GM13977 (cell line): ENCODE data around the gene ANO4.

ENCODE experiments used
- DNase-seq: peaks from one replicate; pipeline ENCODE4 v3.0.0; 2012; ENCODE audit warnings: low spot score
- CTCF ChIP-seq: IDR thresholded peaks from 2 replicates; pipeline ENCODE4 v1.5.1; 2012; ENCODE audit warnings: mild to moderate bottlenecking, control low read depth; ENCODE audit not compliant: insufficient read depth; ENCODE audit errors: extremely low read depth, missing control alignments
- in situ Hi-C: fragments of 300-500 bp; cut with MboI; formaldehyde crosslinking; loops from one replicate; pipeline ENCODE4 v1.12.0; 2022; ENCODE audit warnings: low sequenced_read_pairs, low pct_unique_long_range_greater_than_20kb, mixed read lengths, inconsistent platforms; ENCODE audit not compliant: unreplicated experiment

Gene ANO4

GRCh38 chr12:101064721-101065120 is 270.1 kb downstream of the ANO4 start:
- no peak for DNase-seq
- TF ChIP-seq CTCF = no peak
- in situ Hi-C loops = no loop called here

GRCh38 chr12:101066489-101066888 is 271.9 kb downstream of the ANO4 start:
- in situ Hi-C loops = no loop called here
- no peak for TF ChIP-seq CTCF
- DNase-seq = no peak

- in situ Hi-C loops = no loop called here
- no peak for DNase-seq
- no peak for TF ChIP-seq CTCF
Measured at GRCh38 chr12:101068402-101068801, 273.8 kb downstream of the ANO4 start.

GRCh38 chr12:101068836-101069235 is 274.3 kb downstream of the ANO4 start:
- DNase-seq = no peak
- no peak for TF ChIP-seq CTCF
- in situ Hi-C loops = no loop called here

- in situ Hi-C loops = no loop called here
- no peak for TF ChIP-seq CTCF
Measured at GRCh38 chr12:101074940-101075680, 280.5 kb downstream of the ANO4 start.

GRCh38 chr12:101076921-101077320 is 282.3 kb downstream of the ANO4 start:
- in situ Hi-C loops = no loop called here
- no peak for TF ChIP-seq CTCF
- DNase-seq = no peak

More at GRCh38 chr12:101074940-101075680, 280.5 kb downstream of the ANO4 start:
- no peak for DNase-seq
